OCI-LY1 (cell line): ENCODE data around the gene PI4KB.

ENCODE experiments used
- H2AFZ ChIP-seq: fragments of 200-600 bp; sonication (generic), shearing (Covaris generic); 2 replicates; pipeline ENCODE4 v1.6.0; 2014; ENCODE audit warnings: antibody characterized with exemption, mild to moderate bottlenecking, low read length
- H3F3A ChIP-seq: fragments of 200-600 bp; sonication (generic), shearing (Covaris generic); 2 replicates; pipeline ENCODE4 v1.6.0; 2014; ENCODE audit warnings: mild to moderate bottlenecking, antibody characterized with exemption, low read length, moderate library complexity; ENCODE audit not compliant: insufficient read depth
- H3K27ac ChIP-seq: fragments of 200-600 bp; sonication (generic); 2 replicates; pipeline ENCODE4 v1.5.1; 2014; ENCODE audit warnings: low read length, mixed run types, mild to moderate bottlenecking, low read depth; ENCODE audit not compliant: poor library complexity, severe bottlenecking
- H3K27me3 ChIP-seq: fragments of 200-600 bp; sonication (generic); 2 replicates; pipeline ENCODE4 v1.6.0; 2014; ENCODE audit warnings: antibody characterized with exemption, mild to moderate bottlenecking, low read length, moderate library complexity; ENCODE audit not compliant: insufficient read depth
- H3K36me3 ChIP-seq: fragments of 200-600 bp; sonication (generic); 2 replicates; pipeline ENCODE4 v1.6.1; 2014; ENCODE audit warnings: mild to moderate bottlenecking, antibody characterized with exemption, low read length, moderate library complexity, mixed read lengths; ENCODE audit not compliant: insufficient read depth
- H3K4me1 ChIP-seq: fragments of 200-600 bp; sonication (generic); 2 replicates; pipeline ENCODE4 v1.5.1; 2014; ENCODE audit warnings: mild to moderate bottlenecking, low read length, moderate library complexity; ENCODE audit not compliant: insufficient read depth, severe bottlenecking
- H3K4me2 ChIP-seq: fragments of 200-600 bp; sonication (generic), shearing (Covaris generic); 2 replicates; pipeline ENCODE4 v1.6.1; 2014; ENCODE audit warnings: low read length
- H3K4me3 ChIP-seq: fragments of 200-600 bp; sonication (generic); 2 replicates; pipeline ENCODE4 v1.5.1; 2014; ENCODE audit warnings: low read length, low read depth, mild to moderate bottlenecking, mixed read lengths; ENCODE audit not compliant: poor library complexity, severe bottlenecking
- H3K79me2 ChIP-seq: fragments of 200-600 bp; shearing (Covaris generic); 2 replicates; pipeline ENCODE4 v1.6.1; 2016; ENCODE audit warnings: mixed run types, low read length, mixed read lengths; ENCODE audit not compliant: insufficient read depth
- H3K9ac ChIP-seq: fragments of 200-600 bp; sonication (generic), shearing (Covaris generic); 2 replicates; pipeline ENCODE4 v1.6.1; 2014; ENCODE audit warnings: mild to moderate bottlenecking, low read length, mixed read lengths
- H3K9me2 ChIP-seq: fragments of 200-600 bp; sonication (generic), shearing (Covaris generic); 2 replicates; pipeline ENCODE4 v1.6.1; 2014; ENCODE audit warnings: low read depth, mild to moderate bottlenecking, low read length, mixed read lengths
- H3K9me3 ChIP-seq: fragments of 200-600 bp; shearing (Covaris generic); 2 replicates; pipeline ENCODE4 v1.6.1; 2014; ENCODE audit warnings: low read length, mixed read lengths
- H4K20me1 ChIP-seq: fragments of 200-600 bp; sonication (generic), shearing (Covaris generic); 2 replicates; pipeline ENCODE4 v1.6.0; 2016; ENCODE audit warnings: mild to moderate bottlenecking, low read length; ENCODE audit not compliant: insufficient read depth
- EZH2 ChIP-seq: fragments of 200-600 bp; sonication (generic), shearing (Covaris generic); IDR thresholded peaks from 2 replicates; pipeline ENCODE4 v1.8.0; 2017; ENCODE audit warnings: borderline replicate concordance, mixed run types, mild to moderate bottlenecking, antibody characterized with exemption, low read length, moderate library complexity, mixed read lengths
- TF ChIP-seq, protein P1 (sequence below): fragments of 200-600 bp; sonication (generic), shearing (Covaris generic); IDR thresholded peaks from 2 replicates; pipeline ENCODE4 v1.5.1; 2017; ENCODE audit warnings: mild to moderate bottlenecking, antibody characterized with exemption, low read length, moderate library complexity, mixed read lengths

PI4KB gene

GRCh38 chr1:151364996-151365395 lies 37.8 kb upstream of the PI4KB start:
- Histone ChIP-seq H2AFZ (no peak overlapping the region), H3K27me3 (no peaks in the 10 kb centered on the region), H3K4me1 (no peaks in the 10 kb centered on the region), H3K79me2 (no peaks in the 10 kb centered on the region), H3K9ac (no peak overlapping the region), H3K9me3 (peaks cover 15% of the 10 kb centered on the region), H3K9me2 (no peaks in the 10 kb centered on the region), H3K36me3 (no peaks in the 10 kb centered on the region; the same call in 1 of the 2 replicates), H4K20me1 (no peaks in the 10 kb centered on the region), H3K4me2 (no peak overlapping the region), H3K27ac (no peak overlapping the region), H3F3A (no peaks in the 10 kb centered on the region), H3K4me3 (no peak overlapping the region)
- no peak for TF ChIP-seq EZH2
- TF ChIP-seq, protein P1, sequence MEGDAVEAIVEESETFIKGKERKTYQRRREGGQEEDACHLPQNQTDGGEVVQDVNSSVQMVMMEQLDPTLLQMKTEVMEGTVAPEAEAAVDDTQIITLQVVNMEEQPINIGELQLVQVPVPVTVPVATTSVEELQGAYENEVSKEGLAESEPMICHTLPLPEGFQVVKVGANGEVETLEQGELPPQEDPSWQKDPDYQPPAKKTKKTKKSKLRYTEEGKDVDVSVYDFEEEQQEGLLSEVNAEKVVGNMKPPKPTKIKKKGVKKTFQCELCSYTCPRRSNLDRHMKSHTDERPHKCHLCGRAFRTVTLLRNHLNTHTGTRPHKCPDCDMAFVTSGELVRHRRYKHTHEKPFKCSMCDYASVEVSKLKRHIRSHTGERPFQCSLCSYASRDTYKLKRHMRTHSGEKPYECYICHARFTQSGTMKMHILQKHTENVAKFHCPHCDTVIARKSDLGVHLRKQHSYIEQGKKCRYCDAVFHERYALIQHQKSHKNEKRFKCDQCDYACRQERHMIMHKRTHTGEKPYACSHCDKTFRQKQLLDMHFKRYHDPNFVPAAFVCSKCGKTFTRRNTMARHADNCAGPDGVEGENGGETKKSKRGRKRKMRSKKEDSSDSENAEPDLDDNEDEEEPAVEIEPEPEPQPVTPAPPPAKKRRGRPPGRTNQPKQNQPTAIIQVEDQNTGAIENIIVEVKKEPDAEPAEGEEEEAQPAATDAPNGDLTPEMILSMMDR = peak; percentile 12; the same call in 1 of the 2 replicates

DNA sequence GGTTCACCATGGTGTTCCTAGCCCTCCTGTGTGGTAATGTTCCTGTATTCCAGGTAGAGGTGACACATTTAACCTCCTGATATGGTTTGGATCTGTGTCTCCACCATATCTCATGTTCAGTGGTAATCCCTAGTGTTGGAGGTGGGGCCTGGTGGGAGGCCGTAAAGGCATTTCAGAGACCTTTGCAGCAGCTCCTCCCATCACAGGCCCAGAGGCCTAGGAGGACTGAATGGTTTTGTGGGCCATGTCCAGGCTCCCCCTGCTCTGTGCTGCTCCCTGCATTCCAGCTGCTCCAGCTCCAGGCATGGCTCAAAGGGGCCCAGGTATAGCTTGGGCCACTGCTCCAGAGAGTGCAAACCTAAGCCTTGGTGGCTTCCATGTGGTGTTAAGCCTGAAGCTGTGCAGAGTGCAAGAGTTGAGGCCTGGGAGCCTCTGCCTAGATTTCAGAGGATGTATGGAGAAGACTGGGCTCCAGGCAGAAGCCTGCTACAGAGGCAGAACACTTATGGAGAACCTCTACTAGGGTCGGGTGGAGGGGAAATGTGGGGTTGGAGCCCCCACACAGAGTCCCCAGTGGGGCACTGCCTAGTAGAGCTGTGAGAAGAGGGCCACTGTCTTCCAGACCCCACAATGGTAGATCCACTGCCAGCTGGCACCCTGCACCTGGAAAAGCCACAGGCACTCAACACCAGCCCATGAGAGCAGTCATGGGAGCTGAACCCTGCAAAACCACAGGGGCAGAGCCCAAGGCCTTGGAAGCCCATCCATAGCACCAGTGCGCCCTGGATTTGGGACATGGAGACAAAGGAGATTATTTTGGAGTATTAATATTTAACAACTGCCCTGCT lies 35.3 kb upstream of the PI4KB start:
- Histone ChIP-seq H3K9me2 (no peaks in the 10 kb centered on the region), H3K4me3 (no peak overlapping the region), H3K4me1 (no peaks in the 10 kb centered on the region), H3K9ac (no peak overlapping the region), H4K20me1 (no peaks in the 10 kb centered on the region), H3K79me2 (no peaks in the 10 kb centered on the region), H3F3A (no peaks in the 10 kb centered on the region), H3K27me3 (no peaks in the 10 kb centered on the region), H2AFZ (no peak overlapping the region), H3K9me3 (peaks cover 15% of the 10 kb centered on the region), H3K36me3 (no peaks in the 10 kb centered on the region; the same call in 1 of the 2 replicates), H3K4me2 (no peak overlapping the region), H3K27ac (no peak overlapping the region)
- TF ChIP-seq, protein P1 = no peak
- TF ChIP-seq EZH2 = no peak

GRCh38 chr1:151361883-151362282 lies 34.7 kb upstream of the PI4KB start:
- TF ChIP-seq EZH2 = no peak
- TF ChIP-seq, protein P1 = no peak
- Histone ChIP-seq H3K9me3 (peaks cover 15% of the 10 kb centered on the region), H4K20me1 (no peaks in the 10 kb centered on the region), H3K4me2 (no peak overlapping the region), H3K9me2 (no peaks in the 10 kb centered on the region), H3K4me3 (no peak overlapping the region), H2AFZ (no peak overlapping the region), H3K9ac (no peak overlapping the region), H3K4me1 (no peaks in the 10 kb centered on the region), H3K27me3 (no peaks in the 10 kb centered on the region), H3K36me3 (no peaks in the 10 kb centered on the region; the same call in 1 of the 2 replicates), H3F3A (no peaks in the 10 kb centered on the region), H3K27ac (no peak overlapping the region), H3K79me2 (no peaks in the 10 kb centered on the region)
